Measurements from ENCODE around the gene MAGEB10.

DNA sequence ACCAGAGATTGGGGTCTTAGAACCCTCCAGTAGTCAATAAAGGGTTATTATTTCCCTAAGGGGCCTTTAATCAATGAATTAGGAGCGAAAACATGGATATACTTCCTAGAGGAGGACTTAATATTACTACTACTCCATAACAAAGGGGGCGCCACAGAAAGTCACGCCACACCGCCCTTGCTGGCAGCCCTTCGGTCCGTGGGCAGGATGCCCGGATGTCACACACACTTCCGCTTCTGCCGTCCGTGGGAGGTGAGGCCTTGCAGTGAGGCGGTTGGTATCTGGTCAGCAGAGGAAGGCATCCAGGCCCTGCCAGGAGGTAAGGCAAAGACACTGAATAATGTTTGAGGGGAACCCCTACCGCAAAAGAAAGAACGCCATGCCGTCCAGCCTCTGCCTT lies 436 bp downstream of the MAGEB10 start:
- TF ChIP-seq CTCF (IDR thresholded peaks at IDR 0.05; ENCODE audit: insufficient read depth, low read depth, low read length), result no peak
- no peak for TF ChIP-seq EZH2 (IDR thresholded peaks at IDR 0.05; ENCODE audit: insufficient read depth, low read length)
